ENCODE measurements around the gene EFCAB14. TPM values are rescaled to one million over a fixed set of nuclear protein-coding genes. Genes with fewer than 3 reads are reported as not detected.

Gene EFCAB14
- total RNA-seq, 1 donor, result 63.7 TPM

GRCh38 chr1:46690931-46691421 lies 27.9 kb downstream of the EFCAB14 start:
- Histone ChIP-seq H3K36me3 (ENCODE audit: insufficient read depth, low read length) (peaks cover 62% of the 10 kb centered on the region), H3K4me3 (ENCODE audit: insufficient read depth, low read length) (no peak overlapping the region), H3K27me3 (ENCODE audit: insufficient read depth, low read length) (no peaks in the 10 kb centered on the region), H2AFZ (ENCODE audit: low read length) (no peak overlapping the region), H3K79me2 (ENCODE audit: insufficient read depth, low read length) (peaks cover 9% of the 10 kb centered on the region), H3K27ac (ENCODE audit: low read depth, low read length) (no peak overlapping the region), H4K20me1 (ENCODE audit: insufficient read depth, low read length) (peaks cover 5% of the 10 kb centered on the region), H3K9me3 (ENCODE audit: low read depth, low read length) (no peaks in the 10 kb centered on the region), H3K4me2 (ENCODE audit: insufficient read depth, low read length) (no peak overlapping the region), H3K4me1 (ENCODE audit: insufficient read depth, low read length) (peaks cover 25% of the 10 kb centered on the region)
- DNase-seq (ENCODE audit: insufficient read length, low spot score, missing footprints), result no peak
- TF ChIP-seq, protein P1, sequence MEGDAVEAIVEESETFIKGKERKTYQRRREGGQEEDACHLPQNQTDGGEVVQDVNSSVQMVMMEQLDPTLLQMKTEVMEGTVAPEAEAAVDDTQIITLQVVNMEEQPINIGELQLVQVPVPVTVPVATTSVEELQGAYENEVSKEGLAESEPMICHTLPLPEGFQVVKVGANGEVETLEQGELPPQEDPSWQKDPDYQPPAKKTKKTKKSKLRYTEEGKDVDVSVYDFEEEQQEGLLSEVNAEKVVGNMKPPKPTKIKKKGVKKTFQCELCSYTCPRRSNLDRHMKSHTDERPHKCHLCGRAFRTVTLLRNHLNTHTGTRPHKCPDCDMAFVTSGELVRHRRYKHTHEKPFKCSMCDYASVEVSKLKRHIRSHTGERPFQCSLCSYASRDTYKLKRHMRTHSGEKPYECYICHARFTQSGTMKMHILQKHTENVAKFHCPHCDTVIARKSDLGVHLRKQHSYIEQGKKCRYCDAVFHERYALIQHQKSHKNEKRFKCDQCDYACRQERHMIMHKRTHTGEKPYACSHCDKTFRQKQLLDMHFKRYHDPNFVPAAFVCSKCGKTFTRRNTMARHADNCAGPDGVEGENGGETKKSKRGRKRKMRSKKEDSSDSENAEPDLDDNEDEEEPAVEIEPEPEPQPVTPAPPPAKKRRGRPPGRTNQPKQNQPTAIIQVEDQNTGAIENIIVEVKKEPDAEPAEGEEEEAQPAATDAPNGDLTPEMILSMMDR (IDR thresholded peaks at IDR 0.05; ENCODE audit: extremely low read depth, low read depth, low read length), result no peak

- Histone ChIP-seq H3K4me1 (ENCODE audit: insufficient read depth, low read length) (peaks cover 25% of the 10 kb centered on the region), H3K9me3 (ENCODE audit: low read depth, low read length) (no peaks in the 10 kb centered on the region), H4K20me1 (ENCODE audit: insufficient read depth, low read length) (peaks cover 5% of the 10 kb centered on the region), H3K27me3 (ENCODE audit: insufficient read depth, low read length) (no peaks in the 10 kb centered on the region), H3K27ac (ENCODE audit: low read depth, low read length) (no peak overlapping the region), H3K4me3 (ENCODE audit: insufficient read depth, low read length) (no peak overlapping the region), H3K79me2 (ENCODE audit: insufficient read depth, low read length) (peaks cover 5% of the 10 kb centered on the region), H3K4me2 (ENCODE audit: insufficient read depth, low read length) (no peak overlapping the region), H2AFZ (ENCODE audit: low read length) (no peak overlapping the region), H3K36me3 (ENCODE audit: insufficient read depth, low read length) (peaks cover 63% of the 10 kb centered on the region)
- TF ChIP-seq, protein P1 (IDR thresholded peaks at IDR 0.05; ENCODE audit: extremely low read depth, low read depth, low read length), result no peak
- DNase-seq (ENCODE audit: insufficient read length, low spot score, missing footprints), result no peak
These were observed 29.0 kb downstream of the EFCAB14 start for GRCh38 chr1:46689897-46690296.

DNA sequence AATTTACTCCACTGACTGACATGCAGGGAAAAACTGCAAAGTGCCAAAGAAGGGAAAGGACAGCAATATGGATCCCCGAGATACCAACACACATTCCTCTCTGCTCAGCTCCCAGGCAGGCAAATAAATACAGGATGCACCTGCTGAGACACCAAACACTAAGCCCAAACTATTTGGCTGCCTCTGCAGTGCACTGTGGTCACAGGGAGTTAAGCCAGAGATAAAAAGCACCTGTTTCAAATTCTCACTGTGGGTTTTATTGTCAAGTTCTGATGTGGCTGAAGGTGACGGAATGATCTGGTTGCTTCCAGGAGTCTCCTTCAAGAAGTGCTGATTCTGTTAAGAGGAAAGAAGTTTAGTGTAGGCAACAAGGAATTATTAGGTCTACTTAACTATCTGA lies 29.6 kb downstream of the EFCAB14 start:
- Histone ChIP-seq H3K9me3 (ENCODE audit: low read depth, low read length) (no peaks in the 10 kb centered on the region), H3K4me2 (ENCODE audit: insufficient read depth, low read length) (no peak overlapping the region), H3K27me3 (ENCODE audit: insufficient read depth, low read length) (no peaks in the 10 kb centered on the region), H3K4me1 (ENCODE audit: insufficient read depth, low read length) (peaks cover 25% of the 10 kb centered on the region), H3K36me3 (ENCODE audit: insufficient read depth, low read length) (peaks cover 68% of the 10 kb centered on the region), H3K79me2 (ENCODE audit: insufficient read depth, low read length) (peaks cover 5% of the 10 kb centered on the region), H3K4me3 (ENCODE audit: insufficient read depth, low read length) (no peak overlapping the region), H2AFZ (ENCODE audit: low read length) (no peak overlapping the region), H4K20me1 (ENCODE audit: insufficient read depth, low read length) (peaks cover 5% of the 10 kb centered on the region), H3K27ac (ENCODE audit: low read depth, low read length) (no peak overlapping the region)
- no peak for DNase-seq (ENCODE audit: insufficient read length, low spot score, missing footprints)
- TF ChIP-seq, protein P1 (IDR thresholded peaks at IDR 0.05; ENCODE audit: extremely low read depth, low read depth, low read length), result no peak

DNA sequence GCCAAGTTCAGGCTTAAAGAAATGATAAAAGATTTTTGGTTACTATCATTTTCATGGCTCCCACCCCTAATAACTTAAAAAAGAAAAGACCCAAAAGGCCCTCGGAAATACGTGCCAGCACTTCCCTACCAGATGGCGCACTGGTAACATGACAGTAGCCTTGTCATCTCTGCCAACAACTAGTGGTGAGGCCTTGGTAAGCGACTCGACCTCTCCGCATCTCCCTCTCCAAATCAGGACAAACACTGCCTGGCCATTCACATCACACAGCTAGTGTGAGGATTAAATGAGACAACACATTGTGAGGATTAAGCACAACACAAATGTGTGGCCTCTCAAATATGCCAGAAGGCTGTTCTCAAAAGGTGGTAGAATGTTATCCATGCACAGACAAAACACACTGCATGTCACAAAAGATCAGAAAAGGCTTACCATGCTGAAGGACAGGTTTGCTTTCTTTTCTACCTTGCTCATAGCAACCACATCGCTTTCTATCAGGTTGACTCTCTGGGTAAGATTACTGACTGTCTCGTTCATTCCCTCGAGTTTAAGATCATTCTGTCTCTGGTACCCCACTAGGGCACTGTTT lies 30.9 kb downstream of the EFCAB14 start:
- no peak overlapping the region for H3K27ac ChIP-seq (ENCODE audit: low read depth, low read length)
- no peak overlapping the region for H3K4me3 ChIP-seq (ENCODE audit: insufficient read depth, low read length)
- peaks cover 82% of the 10 kb centered on the region for H3K36me3 ChIP-seq (ENCODE audit: insufficient read depth, low read length)
- TF ChIP-seq, protein P1 (IDR thresholded peaks at IDR 0.05; ENCODE audit: extremely low read depth, low read depth, low read length), result no peak
- no peaks in the 10 kb centered on the region for H3K9me3 ChIP-seq (ENCODE audit: low read depth, low read length)
- no peaks in the 10 kb centered on the region for H3K27me3 ChIP-seq (ENCODE audit: insufficient read depth, low read length)
- H3K4me2 ChIP-seq (ENCODE audit: insufficient read depth, low read length), result no peak overlapping the region
- peaks cover 3% of the 10 kb centered on the region for H3K79me2 ChIP-seq (ENCODE audit: insufficient read depth, low read length)
- peaks cover 25% of the 10 kb centered on the region for H3K4me1 ChIP-seq (ENCODE audit: insufficient read depth, low read length)
- peaks cover 3% of the 10 kb centered on the region for H4K20me1 ChIP-seq (ENCODE audit: insufficient read depth, low read length)
- no peak for DNase-seq (ENCODE audit: insufficient read length, low spot score, missing footprints)
- H2AFZ ChIP-seq (ENCODE audit: low read length), result no peak overlapping the region

All from osteoblast (primary cell).